ENCODE measurements around the gene BLM. TPM values are rescaled to one million over a fixed set of nuclear protein-coding genes. Genes with fewer than 3 reads are reported as not detected.
"Not testable (repeated sequence)": the region's sequence is repeated elsewhere in the genome, so short reads cannot be mapped to it uniquely, and the experiment has no call there.

BLM gene
- total RNA-seq, 4 donors from 2014 or later, result 0.15 to 2.8 (median 1.4) TPM

DNA sequence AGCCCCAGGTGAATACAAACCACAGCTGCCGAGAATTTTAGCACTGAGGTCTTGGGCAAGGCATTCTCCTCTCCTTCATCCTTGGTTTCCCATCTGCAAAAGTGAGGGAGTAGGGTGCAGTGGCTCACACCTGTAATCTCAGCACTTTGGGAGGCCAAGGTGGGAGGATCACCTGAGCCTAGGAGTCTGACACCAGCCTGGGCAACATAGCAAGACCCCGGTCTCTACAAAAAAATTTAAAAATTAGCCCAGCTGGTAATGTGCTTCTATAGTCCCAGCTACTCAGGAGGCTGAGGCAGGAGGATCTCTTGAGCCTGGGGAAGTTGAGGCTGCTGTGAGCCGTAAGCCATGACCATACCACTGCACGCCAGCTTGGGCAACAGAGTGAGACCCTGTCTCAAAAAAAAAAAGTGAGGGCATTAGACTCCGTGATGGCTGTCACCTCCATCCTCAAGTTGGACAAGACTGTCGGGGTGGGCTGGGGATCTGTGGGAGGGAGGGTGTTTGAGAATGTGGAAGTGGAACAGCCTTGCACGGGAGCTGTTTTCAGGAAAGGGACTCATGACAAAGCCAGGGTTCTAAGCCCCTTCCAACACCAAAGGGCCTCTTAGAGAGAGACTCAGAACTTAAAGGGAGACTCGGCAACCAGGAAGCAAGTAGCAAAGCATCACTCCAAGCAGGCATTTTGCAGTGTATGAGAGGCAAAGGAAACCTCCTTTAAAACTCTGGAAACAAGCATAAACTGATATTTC lies 105.2 kb downstream of the BLM start:
- WGBS, 2 donors (ENCODE audit: low coverage in 1 of 2), result 57 to 65% methylated on average over 2 to 6 of the region's 8 CpGs
- peaks cover 0 to 8% (median 5%) of the 10 kb centered on the region in 3 donors for H3K4me1 ChIP-seq
- H3K27ac ChIP-seq, result no peak overlapping the region
- no peak for ATAC-seq
- H3K4me3 ChIP-seq, result no peak overlapping the region
- peaks cover 4% of the 10 kb centered on the region for H3K27me3 ChIP-seq
- no peaks in the 10 kb centered on the region for H3K9me3 ChIP-seq
- no peaks in the 10 kb centered on the region for H3K36me3 ChIP-seq
- TF ChIP-seq, protein P1, sequence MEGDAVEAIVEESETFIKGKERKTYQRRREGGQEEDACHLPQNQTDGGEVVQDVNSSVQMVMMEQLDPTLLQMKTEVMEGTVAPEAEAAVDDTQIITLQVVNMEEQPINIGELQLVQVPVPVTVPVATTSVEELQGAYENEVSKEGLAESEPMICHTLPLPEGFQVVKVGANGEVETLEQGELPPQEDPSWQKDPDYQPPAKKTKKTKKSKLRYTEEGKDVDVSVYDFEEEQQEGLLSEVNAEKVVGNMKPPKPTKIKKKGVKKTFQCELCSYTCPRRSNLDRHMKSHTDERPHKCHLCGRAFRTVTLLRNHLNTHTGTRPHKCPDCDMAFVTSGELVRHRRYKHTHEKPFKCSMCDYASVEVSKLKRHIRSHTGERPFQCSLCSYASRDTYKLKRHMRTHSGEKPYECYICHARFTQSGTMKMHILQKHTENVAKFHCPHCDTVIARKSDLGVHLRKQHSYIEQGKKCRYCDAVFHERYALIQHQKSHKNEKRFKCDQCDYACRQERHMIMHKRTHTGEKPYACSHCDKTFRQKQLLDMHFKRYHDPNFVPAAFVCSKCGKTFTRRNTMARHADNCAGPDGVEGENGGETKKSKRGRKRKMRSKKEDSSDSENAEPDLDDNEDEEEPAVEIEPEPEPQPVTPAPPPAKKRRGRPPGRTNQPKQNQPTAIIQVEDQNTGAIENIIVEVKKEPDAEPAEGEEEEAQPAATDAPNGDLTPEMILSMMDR (IDR thresholded peaks at IDR 0.05), result no peak
- TF ChIP-seq EP300 (IDR thresholded peaks at IDR 0.05), result no peak
- TF ChIP-seq POLR2AphosphoS5 (IDR thresholded peaks at IDR 0.05), result no peak
- no peak for TF ChIP-seq POLR2A (IDR thresholded peaks at IDR 0.05)

DNA sequence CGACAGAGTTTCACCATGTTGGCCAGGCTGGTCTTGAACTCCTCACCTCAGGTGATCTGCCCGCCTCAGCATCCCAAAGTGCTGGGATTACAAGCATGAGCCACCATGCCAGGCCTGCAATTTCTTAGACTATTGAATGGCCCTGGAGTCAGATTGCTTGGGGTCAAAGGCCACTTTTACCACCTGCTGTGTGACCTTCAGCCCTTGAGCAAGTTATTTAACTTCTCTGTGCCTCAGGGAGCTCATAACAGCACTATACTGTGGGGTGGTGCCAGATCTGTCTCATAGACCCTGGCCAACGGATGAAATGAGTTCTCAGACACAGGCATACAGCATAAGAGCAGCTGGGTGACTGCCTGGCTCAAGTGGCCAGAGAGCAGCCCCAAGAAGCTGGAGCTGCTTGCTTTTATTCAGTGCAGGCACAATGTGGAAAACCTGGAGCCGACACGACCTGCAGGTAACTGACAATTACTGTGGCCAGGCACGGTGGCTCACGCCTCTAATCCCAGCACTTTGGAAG lies 106.4 kb downstream of the BLM start:
- peaks cover 0 to 4% (median 2%) of the 10 kb centered on the region in 3 donors for H3K4me1 ChIP-seq
- H3K27ac ChIP-seq, result no peak overlapping the region
- no peak for ATAC-seq
- no peaks in the 10 kb centered on the region for H3K36me3 ChIP-seq
- H3K27me3 ChIP-seq, result peaks cover 14% of the 10 kb centered on the region
- no peak overlapping the region for H3K4me3 ChIP-seq
- TF ChIP-seq, protein P1 (IDR thresholded peaks at IDR 0.05), result no peak
- no peak for TF ChIP-seq EP300 (IDR thresholded peaks at IDR 0.05)
- no peak for TF ChIP-seq POLR2AphosphoS5 (IDR thresholded peaks at IDR 0.05)
- TF ChIP-seq POLR2A (IDR thresholded peaks at IDR 0.05), result no peak
- 80 to 100% methylated on average over 1 of the region's 7 CpGs for WGBS, 2 donors (ENCODE audit: low coverage in 1 of 2)
- no peaks in the 10 kb centered on the region for H3K9me3 ChIP-seq

DNA sequence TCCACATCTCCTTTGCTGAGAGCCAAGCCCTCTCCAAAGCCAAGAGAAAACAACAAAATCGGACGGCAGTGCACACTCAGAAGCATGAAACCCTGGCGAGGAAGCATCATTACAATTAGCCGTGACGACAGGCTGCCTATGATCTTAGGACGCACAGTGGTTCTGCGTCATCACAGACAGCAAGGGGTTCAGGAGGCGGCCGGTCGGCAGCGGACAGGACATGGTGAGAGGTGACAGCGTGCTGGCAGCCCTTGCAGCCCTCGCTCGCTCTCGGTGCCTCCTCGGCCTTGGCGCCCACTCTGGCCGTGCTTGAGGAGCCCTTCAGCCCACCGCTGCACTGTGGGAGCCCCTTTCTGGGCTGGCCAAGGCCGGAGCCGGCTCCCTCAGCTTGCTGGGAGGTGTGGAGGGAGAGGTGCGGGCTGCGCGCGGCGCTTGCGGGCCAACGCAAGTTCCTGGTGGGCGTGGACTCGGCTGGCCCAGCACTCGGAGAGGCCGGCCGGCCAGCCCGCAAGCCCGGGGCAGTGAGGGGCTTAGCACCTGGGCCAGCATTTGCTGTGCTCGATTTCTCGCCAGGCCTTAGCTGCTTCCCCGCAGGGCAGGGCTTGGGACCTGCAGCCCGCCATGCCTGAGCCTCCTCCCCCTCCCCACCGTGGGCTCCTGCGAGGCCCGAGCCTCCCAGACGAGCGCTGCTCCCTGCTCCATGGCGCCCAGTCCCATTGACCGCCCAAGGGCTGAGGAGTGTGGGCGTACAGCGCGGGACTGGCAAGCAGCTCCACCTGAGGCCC lies 108.2 kb downstream of the BLM start:
- ATAC-seq, H3K9me3 ChIP-seq: not testable (repeated sequence)

DNA sequence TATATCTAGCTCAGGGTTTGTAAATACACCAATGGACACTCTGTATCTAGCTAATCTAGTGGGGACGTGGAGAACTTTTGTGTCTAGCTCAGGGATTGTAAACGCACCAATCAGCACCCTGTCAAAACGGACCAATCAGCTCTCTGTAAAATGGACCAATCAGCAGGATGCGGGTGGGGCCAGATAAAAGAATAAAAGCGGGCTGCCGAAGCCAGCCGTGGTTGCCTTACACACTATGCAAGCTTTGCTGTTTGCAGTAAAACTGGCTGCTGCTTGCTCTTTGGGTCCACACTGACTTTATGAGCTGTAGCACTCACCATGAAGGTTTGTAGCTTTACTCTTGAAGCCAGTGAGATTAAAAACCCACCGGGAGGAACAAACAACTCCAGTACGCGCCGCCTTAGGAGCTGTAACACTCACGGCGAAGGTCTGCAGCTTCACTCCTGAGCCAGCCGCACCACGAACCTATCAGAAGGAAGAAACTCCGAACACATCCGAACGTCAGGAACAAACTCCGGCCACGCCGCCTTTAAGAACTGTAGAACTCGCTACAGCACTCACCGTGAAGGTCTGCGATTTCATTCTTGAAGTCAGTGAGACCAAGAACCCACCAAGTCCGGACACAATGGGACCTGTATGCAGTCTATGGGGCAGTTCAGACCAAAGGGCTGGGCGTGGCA lies 109.2 kb downstream of the BLM start:
- not testable (repeated sequence) for ATAC-seq, H3K36me3 ChIP-seq, H3K9me3 ChIP-seq, H3K27ac ChIP-seq, H3K4me3 ChIP-seq, H3K4me1 ChIP-seq
- 89 to 98% methylated on average over 9 to 23 of the region's 26 CpGs for WGBS, 2 donors (ENCODE audit: low coverage in 1 of 2)
- peaks cover 15% of the 10 kb centered on the region for H3K27me3 ChIP-seq

More for the DNA sequence above, 108.2 kb downstream of the BLM start:
- not testable (repeated sequence) for H3K4me3 ChIP-seq, H3K27ac ChIP-seq, H3K4me1 ChIP-seq, H3K36me3 ChIP-seq
- H3K27me3 ChIP-seq, result peaks cover 15% of the 10 kb centered on the region
- WGBS, 2 donors (ENCODE audit: low coverage in 1 of 2), result 90% methylated on average over 4 of the region's 49 CpGs; no CpG with 5 or more reads in 1 of the 2 donors

DNA sequence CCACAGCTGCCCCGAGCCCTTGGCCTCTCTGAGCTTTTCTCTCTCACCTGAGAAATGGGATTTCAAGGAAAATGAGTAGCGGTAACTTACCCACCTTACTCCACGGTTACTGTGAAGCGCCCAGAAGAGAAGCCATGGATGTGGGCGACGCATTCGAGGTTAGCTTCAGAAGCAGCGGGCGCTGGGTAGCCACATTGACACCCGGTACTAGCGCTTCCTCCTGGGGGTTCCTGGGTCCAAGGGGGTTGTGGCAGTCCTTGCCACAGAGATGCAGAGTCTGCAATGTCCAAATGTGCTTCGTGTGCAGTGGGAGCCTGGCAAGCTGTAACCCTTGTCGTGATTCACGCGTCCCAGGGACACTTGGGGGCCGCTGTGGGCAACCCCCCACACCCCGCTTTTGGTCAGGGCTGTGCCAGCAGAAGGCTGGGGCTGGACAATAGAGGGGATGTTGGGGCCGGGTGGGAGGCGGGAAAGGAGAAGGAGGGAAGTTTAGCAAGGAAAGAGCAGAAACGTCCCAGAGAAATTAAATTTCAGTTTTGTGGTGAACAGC lies 109.8 kb downstream of the BLM start:
- TF ChIP-seq POLR2A (IDR thresholded peaks at IDR 0.05) (no peak), EP300 (IDR thresholded peaks at IDR 0.05) (no peak), POLR2AphosphoS5 (IDR thresholded peaks at IDR 0.05) (no peak)
- TF ChIP-seq, protein P1 (IDR thresholded peaks at IDR 0.05), result no peak
- no peak for ATAC-seq

More for the DNA sequence above, 109.8 kb downstream of the BLM start:
- no peaks in the 10 kb centered on the region for H3K4me1 ChIP-seq
- no peak overlapping the region for H3K4me3 ChIP-seq
- H3K27ac ChIP-seq, result no peak overlapping the region
- 70 to 83% methylated on average over 2 to 3 of the region's 20 CpGs for WGBS, 2 donors (ENCODE audit: low coverage in 1 of 2)
- no peaks in the 10 kb centered on the region for H3K36me3 ChIP-seq
- peaks cover 15% of the 10 kb centered on the region for H3K27me3 ChIP-seq
- H3K9me3 ChIP-seq, result no peaks in the 10 kb centered on the region
